Neural crest cell (in vitro differentiated cells): ENCODE results near the gene FAM83E. TPM values are rescaled to one million over a fixed set of nuclear protein-coding genes. Genes with fewer than 3 reads are reported as not detected.
A peak's percentile ranks its signal among the peaks of the same experiment; 100 is the strongest.

Experiments
- DNase-seq: peaks from one replicate; pipeline ENCODE4 v3.0.0; 2021; ENCODE audit warnings: low read depth, mixed read lengths, low spot score
- H3K27ac Mint-ChIP-seq: one replicate; pipeline ENCODE4 v1.8.0; 2021; ENCODE audit warnings: mild to moderate bottlenecking, mixed read lengths; ENCODE audit not compliant: unreplicated experiment
- H3K27me3 Mint-ChIP-seq: 2 replicates; pipeline ENCODE4 v1.8.0; 2021; ENCODE audit warnings: low read depth, mild to moderate bottlenecking, mixed read lengths
- H3K36me3 Mint-ChIP-seq: 2 replicates; pipeline ENCODE4 v1.8.0; 2021; ENCODE audit warnings: low read depth, mild to moderate bottlenecking, mixed read lengths
- H3K4me1 Mint-ChIP-seq: 2 replicates; pipeline ENCODE4 v1.8.0; 2021; ENCODE audit warnings: mixed read lengths
- H3K4me3 Mint-ChIP-seq: one replicate; pipeline ENCODE4 v1.8.0; 2021; ENCODE audit warnings: mild to moderate bottlenecking, mixed read lengths
- H3K9me3 Mint-ChIP-seq: 2 replicates; pipeline ENCODE4 v1.8.0; 2021; ENCODE audit warnings: mixed read lengths
- total RNA-seq: library from RNA; stranded (reverse); gene quantifications from 2 replicates; pipeline ENCODE4 v1.2.1, GENCODE V29; 2021
- TF ChIP-seq, protein P1 (sequence below): fragments of 200-600 bp; sonication (generic); conservative IDR thresholded peaks from 2 replicates; pipeline ENCODE4 v1.5.0; 2021; ENCODE audit warnings: antibody characterized with exemption, mild to moderate bottlenecking

The FAM83E gene
- total RNA-seq, 1 donor from 2014 or later, result 6.1 TPM

DNA sequence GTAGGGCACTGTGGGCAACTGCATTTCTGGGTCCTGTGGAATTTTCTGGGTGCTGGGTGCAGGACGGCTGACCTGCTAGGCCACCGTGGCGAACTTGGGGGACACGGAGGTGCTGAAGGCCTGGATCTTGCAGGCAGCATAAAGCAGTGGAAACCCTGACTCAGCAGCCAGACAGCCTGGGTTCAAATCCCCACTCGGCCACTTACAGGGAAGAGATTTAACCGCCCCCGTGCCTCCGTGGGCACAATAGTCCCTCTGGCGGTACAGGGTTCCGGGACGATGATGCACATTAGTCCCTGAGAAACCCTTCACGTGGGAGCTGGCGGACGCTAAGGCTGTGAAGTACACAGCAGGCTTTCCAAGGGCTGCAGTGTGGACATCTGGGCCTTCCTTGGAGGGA is 3.0 kb downstream of the FAM83E start:
- Mint-ChIP-seq H3K27me3 (peaks cover 12% of the 10 kb centered on the region), H3K36me3 (peaks cover 12% of the 10 kb centered on the region), H3K4me3 (peak overlapping the region; percentile 74), H3K27ac (no peak overlapping the region), H3K4me1 (peaks cover 27% of the 10 kb centered on the region), H3K9me3 (no peaks in the 10 kb centered on the region)
- no peak for DNase-seq
- TF ChIP-seq, protein P1, sequence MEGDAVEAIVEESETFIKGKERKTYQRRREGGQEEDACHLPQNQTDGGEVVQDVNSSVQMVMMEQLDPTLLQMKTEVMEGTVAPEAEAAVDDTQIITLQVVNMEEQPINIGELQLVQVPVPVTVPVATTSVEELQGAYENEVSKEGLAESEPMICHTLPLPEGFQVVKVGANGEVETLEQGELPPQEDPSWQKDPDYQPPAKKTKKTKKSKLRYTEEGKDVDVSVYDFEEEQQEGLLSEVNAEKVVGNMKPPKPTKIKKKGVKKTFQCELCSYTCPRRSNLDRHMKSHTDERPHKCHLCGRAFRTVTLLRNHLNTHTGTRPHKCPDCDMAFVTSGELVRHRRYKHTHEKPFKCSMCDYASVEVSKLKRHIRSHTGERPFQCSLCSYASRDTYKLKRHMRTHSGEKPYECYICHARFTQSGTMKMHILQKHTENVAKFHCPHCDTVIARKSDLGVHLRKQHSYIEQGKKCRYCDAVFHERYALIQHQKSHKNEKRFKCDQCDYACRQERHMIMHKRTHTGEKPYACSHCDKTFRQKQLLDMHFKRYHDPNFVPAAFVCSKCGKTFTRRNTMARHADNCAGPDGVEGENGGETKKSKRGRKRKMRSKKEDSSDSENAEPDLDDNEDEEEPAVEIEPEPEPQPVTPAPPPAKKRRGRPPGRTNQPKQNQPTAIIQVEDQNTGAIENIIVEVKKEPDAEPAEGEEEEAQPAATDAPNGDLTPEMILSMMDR, result no peak

DNA sequence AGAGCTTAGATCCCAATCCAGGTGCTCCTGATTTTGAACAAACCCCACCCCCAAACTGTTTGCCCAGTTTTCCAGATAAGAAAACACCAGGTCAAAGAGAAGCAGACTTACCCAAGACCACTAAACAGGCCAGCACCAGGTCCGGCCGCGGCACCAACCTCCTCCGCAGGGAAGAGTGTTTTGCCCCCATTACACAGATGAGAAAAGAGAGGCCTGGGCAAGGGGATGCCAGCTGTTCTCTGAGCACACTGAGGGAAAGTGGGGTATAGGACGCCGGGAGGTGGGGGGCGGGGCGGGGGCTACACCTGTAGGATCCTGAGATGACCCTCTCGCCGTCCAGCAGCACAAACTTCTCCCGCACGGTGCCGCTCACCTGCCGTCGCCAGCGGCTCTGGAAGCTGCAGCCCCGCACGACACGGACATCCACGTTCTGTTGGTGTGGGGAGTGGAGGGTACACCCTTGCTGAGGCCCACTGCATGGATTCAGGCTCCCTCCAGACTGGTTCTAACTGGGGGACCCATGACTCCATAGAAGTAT is 5.2 kb downstream of the FAM83E start:
- peaks cover 5% of the 10 kb centered on the region for H3K36me3 Mint-ChIP-seq
- peaks cover 14% of the 10 kb centered on the region for H3K4me1 Mint-ChIP-seq
- peak overlapping the region; percentile 15 for H3K4me3 Mint-ChIP-seq
- H3K27ac Mint-ChIP-seq, result no peak overlapping the region
- no peaks in the 10 kb centered on the region for H3K9me3 Mint-ChIP-seq
- peaks cover 9% of the 10 kb centered on the region for H3K27me3 Mint-ChIP-seq
- DNase-seq, result no peak
- TF ChIP-seq, protein P1, result no peak

- Mint-ChIP-seq H3K4me1 (peaks cover 7% of the 10 kb centered on the region), H3K36me3 (peaks cover 3% of the 10 kb centered on the region), H3K9me3 (no peaks in the 10 kb centered on the region), H3K4me3 (peak overlapping the region; percentile 75), H3K27me3 (peaks cover 7% of the 10 kb centered on the region), H3K27ac (peak overlapping the region; percentile 75)
- TF ChIP-seq, protein P1, result peak; percentile 50
- no peak for DNase-seq
Observed at GRCh38 chr19:48608798-48609263, 6.0 kb downstream of the FAM83E start.

- Mint-ChIP-seq H3K4me3 (no peak overlapping the region), H3K9me3 (no peaks in the 10 kb centered on the region), H3K27ac (no peak overlapping the region), H3K36me3 (no peaks in the 10 kb centered on the region), H3K4me1 (peaks cover 4% of the 10 kb centered on the region), H3K27me3 (peaks cover 4% of the 10 kb centered on the region)
- DNase-seq, result no peak
- TF ChIP-seq, protein P1, result no peak
Observed at GRCh38 chr19:48607359-48607755, 7.5 kb downstream of the FAM83E start.

DNA sequence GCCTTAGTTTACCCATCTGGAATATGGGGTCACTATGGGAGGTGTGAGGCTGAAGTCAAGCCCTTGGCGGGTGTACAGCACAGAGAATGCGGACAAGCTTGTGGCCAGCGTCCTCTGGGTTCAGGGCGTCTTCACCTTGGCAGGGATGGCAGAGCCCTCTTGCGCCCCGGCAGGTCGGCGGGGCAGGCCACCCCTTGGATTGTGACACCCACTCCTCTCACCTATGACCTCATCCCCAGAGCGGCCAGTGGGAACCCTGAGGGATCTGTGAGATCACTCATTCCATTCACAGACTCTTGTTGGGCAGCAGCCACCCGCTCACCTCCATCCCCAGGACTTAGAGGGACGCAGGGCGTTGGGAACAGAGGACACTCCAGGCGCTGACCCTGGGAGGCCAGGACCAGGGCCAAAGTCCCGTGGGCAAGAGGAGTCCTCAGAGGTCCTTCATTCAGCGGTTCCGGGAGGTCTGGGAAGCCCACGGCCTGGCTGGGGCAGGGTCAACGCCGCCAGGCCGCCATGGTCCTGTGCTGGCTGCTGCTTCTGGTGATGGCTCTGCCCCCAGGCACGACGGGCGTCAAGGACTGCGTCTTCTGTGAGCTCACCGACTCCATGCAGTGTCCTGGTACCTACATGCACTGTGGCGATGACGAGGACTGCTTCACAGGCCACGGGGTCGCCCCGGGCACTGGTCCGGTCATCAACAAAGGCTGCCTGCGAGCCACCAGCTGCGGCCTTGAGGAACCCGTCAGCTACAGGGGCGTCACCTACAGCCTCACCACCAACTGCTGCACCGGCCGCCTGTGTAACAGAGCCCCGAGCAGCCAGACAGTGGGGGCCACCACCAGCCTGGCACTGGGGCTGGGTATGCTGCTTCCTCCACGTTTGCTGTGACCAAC is 8.2 kb downstream of the FAM83E start, which contains the start of gene SPACA4:
TSS of gene SPACA4 (plus strand) at position 280 of the 896 bp plus-strand sequence. CDS start at position 517, 237 bp downstream.
- Mint-ChIP-seq H3K27ac (no peak within 1 kb of the TSS), H3K4me1 (peaks cover 4% of the 10 kb centered on the region), H3K9me3 (no peaks in the 10 kb centered on the region), H3K27me3 (peaks cover under 1% of the 10 kb centered on the region), H3K36me3 (no peaks in the 10 kb centered on the region), H3K4me3 (no peak within 1 kb of the TSS)
- TF ChIP-seq, protein P1, result no peak
- no peak for DNase-seq
